ENCODE results near the gene SMAD5.

The SMAD5 gene

GRCh38 chr5:136090319-136090718 is 42.3 kb upstream of the SMAD5 start:
- in situ Hi-C loops (cut with MboI; ENCODE audit: low pct_unique_long_range_greater_than_20kb, low sequenced_read_pairs, unreplicated experiment), result no loop called here
- TF ChIP-seq, protein P1, sequence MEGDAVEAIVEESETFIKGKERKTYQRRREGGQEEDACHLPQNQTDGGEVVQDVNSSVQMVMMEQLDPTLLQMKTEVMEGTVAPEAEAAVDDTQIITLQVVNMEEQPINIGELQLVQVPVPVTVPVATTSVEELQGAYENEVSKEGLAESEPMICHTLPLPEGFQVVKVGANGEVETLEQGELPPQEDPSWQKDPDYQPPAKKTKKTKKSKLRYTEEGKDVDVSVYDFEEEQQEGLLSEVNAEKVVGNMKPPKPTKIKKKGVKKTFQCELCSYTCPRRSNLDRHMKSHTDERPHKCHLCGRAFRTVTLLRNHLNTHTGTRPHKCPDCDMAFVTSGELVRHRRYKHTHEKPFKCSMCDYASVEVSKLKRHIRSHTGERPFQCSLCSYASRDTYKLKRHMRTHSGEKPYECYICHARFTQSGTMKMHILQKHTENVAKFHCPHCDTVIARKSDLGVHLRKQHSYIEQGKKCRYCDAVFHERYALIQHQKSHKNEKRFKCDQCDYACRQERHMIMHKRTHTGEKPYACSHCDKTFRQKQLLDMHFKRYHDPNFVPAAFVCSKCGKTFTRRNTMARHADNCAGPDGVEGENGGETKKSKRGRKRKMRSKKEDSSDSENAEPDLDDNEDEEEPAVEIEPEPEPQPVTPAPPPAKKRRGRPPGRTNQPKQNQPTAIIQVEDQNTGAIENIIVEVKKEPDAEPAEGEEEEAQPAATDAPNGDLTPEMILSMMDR (IDR thresholded peaks at IDR 0.05; ENCODE audit: extremely low read depth, insufficient read depth, missing control alignments), result no peak
- DNase-seq (ENCODE audit: low spot score), result no peak

GRCh38 chr5:136094189-136094912 is 38.3 kb upstream of the SMAD5 start:
- TF ChIP-seq, protein P1 (IDR thresholded peaks at IDR 0.05; ENCODE audit: extremely low read depth, insufficient read depth, missing control alignments), result no peak
- in situ Hi-C loops (cut with MboI; ENCODE audit: low pct_unique_long_range_greater_than_20kb, low sequenced_read_pairs, unreplicated experiment), result no loop called here

GRCh38 chr5:136094913-136095641 is 37.6 kb upstream of the SMAD5 start:
- TF ChIP-seq, protein P1 (IDR thresholded peaks at IDR 0.05; ENCODE audit: extremely low read depth, insufficient read depth, missing control alignments), result no peak
- in situ Hi-C loops (cut with MboI; ENCODE audit: low pct_unique_long_range_greater_than_20kb, low sequenced_read_pairs, unreplicated experiment), result no loop called here
- no peak for DNase-seq (ENCODE audit: low spot score)

More at GRCh38 chr5:136094189-136094912, 38.3 kb upstream of the SMAD5 start:
- no peak for DNase-seq (ENCODE audit: low spot score)

DNA sequence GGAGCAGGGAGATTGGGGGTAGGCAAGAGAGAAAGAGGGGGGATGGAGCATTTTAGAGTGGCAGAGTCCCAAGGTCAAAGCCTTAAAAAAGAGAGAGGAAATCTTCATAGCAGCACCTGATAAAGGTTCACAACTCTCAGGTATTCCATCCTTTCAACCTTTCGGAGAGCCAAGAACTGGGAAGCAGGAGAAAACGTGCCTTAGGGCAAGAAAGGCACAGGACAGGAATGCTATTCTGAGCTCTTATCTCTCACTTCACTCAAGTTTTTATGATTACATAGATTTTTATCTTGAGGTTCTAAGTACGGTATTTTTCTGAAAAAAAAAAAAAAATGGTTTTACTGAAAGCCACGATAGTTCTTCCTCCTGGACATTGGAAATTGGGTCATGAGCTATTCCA is 34.5 kb upstream of the SMAD5 start:
- in situ Hi-C loops (cut with MboI; ENCODE audit: low pct_unique_long_range_greater_than_20kb, low sequenced_read_pairs, unreplicated experiment), result no loop called here
- TF ChIP-seq, protein P1 (IDR thresholded peaks at IDR 0.05; ENCODE audit: extremely low read depth, insufficient read depth, missing control alignments), result no peak

GRCh38 chr5:136099870-136100269 is 32.8 kb upstream of the SMAD5 start:
- TF ChIP-seq, protein P1 (IDR thresholded peaks at IDR 0.05; ENCODE audit: extremely low read depth, insufficient read depth, missing control alignments), result no peak
- in situ Hi-C loops (cut with MboI; ENCODE audit: low pct_unique_long_range_greater_than_20kb, low sequenced_read_pairs, unreplicated experiment), result no loop called here
- DNase-seq (ENCODE audit: low spot score), result no peak

More for the DNA sequence above, 34.5 kb upstream of the SMAD5 start:
- no peak for DNase-seq (ENCODE audit: low spot score)

DNA sequence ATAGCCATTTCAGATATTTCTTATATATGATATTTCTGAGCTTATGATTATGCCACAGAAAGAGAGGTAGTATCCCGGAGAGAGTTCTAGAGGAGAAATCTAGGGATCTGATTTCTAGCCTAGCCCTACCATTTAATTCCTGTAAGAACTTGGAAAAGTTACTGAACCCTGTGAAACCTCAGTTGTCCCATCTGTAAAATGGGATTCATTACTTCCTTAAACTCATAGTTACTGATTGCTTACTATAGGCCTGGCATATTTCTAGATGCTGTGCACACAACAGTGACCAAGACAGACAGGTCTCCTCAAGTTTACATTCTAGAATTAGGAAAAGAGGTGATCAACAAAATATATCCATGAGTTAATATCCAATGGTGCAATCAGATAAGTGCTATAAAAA is 30.8 kb upstream of the SMAD5 start:
- in situ Hi-C loops (cut with MboI; ENCODE audit: low pct_unique_long_range_greater_than_20kb, low sequenced_read_pairs, unreplicated experiment), result no loop called here

More for the DNA sequence above, 30.8 kb upstream of the SMAD5 start:
- no peak for DNase-seq (ENCODE audit: low spot score)
- TF ChIP-seq, protein P1 (IDR thresholded peaks at IDR 0.05; ENCODE audit: extremely low read depth, insufficient read depth, missing control alignments), result no peak

Measured in GM13977 (cell line).